ENCODE results near the gene CERT1.
"Not testable (repeated sequence)": the region's sequence is repeated elsewhere in the genome, so short reads cannot be mapped to it uniquely, and the experiment has no call there.

Gene CERT1

DNA sequence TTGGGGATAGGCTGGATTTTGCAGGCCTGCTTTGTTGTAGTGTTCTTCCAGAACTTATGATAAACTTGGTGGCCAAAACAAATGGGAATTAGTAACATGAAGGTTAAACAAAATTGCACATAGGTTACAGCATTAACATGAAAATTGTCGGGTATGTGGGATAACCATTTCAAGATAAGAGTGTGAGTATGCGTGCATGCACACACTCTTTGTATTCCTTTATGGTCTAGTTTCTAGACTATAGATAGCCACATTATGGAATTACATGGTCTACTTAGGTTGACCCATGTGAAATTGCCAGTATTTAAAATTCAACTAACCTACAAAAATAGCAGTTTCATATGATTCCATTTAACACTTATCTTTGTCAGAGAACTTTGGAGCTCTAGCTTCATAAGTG is 173.0 kb downstream of the CERT1 start:
- no peak for TF ChIP-seq CTCF (IDR thresholded peaks at IDR 0.05; ENCODE audit: insufficient read depth, low read depth, low read length, missing control alignments)
- no peak for DNase-seq (ENCODE audit: low read depth)
- H3K4me3 ChIP-seq (ENCODE audit: low read depth, low read length) = peak overlapping the region; percentile 83

DNA sequence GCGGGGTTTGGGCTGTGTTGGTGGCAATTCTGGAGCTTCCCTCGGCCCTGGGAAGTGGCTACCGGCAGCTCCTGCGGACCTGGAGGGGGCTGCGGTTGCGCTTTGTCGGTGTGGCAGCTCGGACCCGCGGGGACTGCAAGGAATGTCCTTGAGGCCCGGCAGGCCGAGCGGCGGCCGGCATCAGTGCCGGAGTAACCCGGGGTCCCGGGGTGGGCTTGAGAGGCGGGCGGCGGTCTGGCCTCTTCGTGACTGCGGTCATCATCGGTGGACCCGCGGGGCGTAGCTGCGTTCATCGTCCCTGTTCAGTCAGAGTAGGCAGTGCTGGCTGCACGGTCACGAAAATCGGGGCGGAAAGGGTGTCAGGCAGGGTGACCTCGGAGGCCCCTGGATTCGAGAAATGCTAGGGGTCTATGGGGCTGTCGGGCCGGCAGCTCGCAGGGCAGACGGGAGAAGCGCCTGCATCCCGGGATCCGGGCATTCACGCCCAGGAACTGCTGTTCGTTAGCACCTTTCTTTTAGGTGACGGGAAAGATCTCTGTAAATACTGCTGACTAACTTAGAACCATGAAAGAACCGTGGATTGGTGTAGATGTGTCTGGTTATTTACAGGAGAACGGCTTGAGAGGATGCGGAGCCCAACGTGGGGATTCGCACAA is 173.9 kb downstream of the CERT1 start:
- DNase-seq (ENCODE audit: low read depth) = peak; percentile 42
- H3K4me3 ChIP-seq (ENCODE audit: low read depth, low read length) = peak overlapping the region; percentile 83
- no peak for TF ChIP-seq CTCF (IDR thresholded peaks at IDR 0.05; ENCODE audit: insufficient read depth, low read depth, low read length, missing control alignments)

DNA sequence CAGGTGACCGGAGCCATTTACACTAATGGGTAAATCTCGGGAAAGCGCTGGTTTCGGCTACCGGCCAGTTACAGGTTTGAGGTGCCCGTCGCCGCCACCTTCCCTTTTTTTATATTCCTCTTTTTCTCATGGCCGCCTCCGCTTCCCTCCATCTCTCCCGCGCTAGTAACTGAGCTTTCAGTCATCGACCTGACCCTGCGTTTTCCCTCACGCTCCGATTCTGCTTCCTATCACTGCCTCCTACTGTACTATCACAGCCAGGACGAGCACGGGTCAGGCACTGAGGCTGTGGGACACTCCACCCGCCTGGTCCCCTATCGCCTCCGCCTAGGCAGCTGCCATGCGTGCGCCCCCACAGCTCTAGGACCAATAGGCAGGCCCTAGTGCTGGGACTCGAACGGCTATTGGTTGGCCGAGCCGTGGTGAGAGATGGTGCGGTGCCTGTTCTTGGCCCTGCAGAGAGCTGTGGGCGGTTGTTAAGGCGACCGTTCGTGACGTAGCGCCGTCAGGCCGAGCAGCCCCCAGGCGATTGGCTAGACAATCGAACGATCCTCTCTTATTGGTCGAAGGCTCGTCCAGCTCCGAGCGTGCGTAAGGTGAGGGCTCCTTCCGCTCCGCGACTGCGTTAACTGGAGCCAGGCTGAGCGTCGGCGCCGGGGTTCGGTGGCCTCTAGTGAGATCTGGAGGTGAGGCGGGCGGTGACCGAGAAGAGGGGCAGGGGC is 174.7 kb downstream of the CERT1 start, which contains the start of gene HMGCR:
Gene HMGCR (plus strand): TSS at position 606 of the 722 bp plus-strand sequence. CDS start 5,386 bp downstream, outside the sequence.
- TF ChIP-seq CTCF (IDR thresholded peaks at IDR 0.05; ENCODE audit: insufficient read depth, low read depth, low read length, missing control alignments) = peak; percentile 22
- peak; percentile 99 for DNase-seq (ENCODE audit: low read depth)
- peak within 1 kb of the TSS; percentile 83 for H3K4me3 ChIP-seq (ENCODE audit: low read depth, low read length)

DNA sequence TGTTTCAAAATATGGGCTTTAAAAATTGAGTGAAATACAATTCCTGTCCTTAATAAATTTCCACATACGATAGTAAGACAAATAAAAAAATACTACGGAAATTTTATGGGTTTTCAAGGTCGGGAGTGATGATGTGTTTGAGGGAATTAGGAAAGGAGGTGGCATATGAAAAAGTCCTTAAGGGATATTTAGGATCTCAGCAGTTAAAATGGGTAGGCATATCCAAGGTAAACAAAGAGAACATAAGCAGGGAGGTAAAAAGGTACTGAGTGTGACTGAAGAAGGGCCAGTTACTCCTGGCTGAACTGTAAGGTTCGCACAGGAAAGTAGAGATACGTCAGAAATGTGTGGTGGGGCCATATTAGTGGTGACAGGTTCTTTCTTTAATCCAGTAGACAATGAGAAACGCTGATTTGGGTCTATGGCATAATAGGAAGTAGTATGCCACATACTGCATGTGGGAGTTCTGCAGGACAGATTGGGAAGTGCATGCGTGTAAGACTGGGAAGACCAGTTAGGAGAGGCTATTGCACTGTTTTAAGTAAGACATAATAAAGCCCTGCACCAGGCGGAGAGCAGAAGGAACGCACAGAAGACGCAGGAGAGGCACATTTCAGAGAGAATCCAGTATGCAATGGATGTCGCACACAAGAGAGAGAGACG is 175.3 kb downstream of the CERT1 start:
- H3K4me3 ChIP-seq (ENCODE audit: low read depth, low read length) = peak overlapping the region; percentile 75
- peak; percentile 52 for DNase-seq (ENCODE audit: low read depth)
- peak; percentile 23 for TF ChIP-seq CTCF (IDR thresholded peaks at IDR 0.05; ENCODE audit: insufficient read depth, low read depth, low read length, missing control alignments)

GRCh38 chr5:75335486-75335885 is 175.9 kb downstream of the CERT1 start:
- no peak overlapping the region for H3K4me3 ChIP-seq (ENCODE audit: low read depth, low read length)
- no peak for TF ChIP-seq CTCF (IDR thresholded peaks at IDR 0.05; ENCODE audit: insufficient read depth, low read depth, low read length, missing control alignments)
- no peak for DNase-seq (ENCODE audit: low read depth)

DNA sequence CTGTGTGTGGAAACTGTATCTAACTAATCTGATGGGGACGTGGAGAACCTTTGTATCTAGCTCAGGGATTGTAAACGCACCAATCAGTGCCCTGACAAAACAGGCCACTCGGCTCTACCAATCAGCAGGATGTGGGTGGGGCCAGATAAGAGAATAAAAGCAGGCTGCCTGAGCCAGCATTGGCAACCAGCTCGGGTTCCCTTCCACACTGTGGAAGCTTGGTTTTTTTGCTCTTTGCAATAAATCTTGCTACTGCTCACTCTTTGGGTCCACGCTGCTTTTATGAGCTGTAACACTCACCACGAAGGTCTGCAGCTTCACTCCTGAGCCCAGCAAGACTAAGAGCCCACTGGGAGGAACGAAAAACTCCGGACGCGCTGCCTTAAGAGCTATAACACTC is 177.0 kb downstream of the CERT1 start:
- not testable (repeated sequence) for DNase-seq (ENCODE audit: low read depth); H3K4me3 ChIP-seq (ENCODE audit: low read depth, low read length)

GRCh38 chr5:75333759-75334158 is 177.7 kb downstream of the CERT1 start:
- not testable (repeated sequence) for H3K4me3 ChIP-seq (ENCODE audit: low read depth, low read length); DNase-seq (ENCODE audit: low read depth)
